Activated CD4-positive, alpha-beta T cell treated with anti-CD3 and anti-CD28 coated beads, Interleukin-2, Interleukin-6, amounts not matched to agents 100 ng/mL and 50 ng/mL, durations not matched to agents 16 hours and 8 hours (primary cell): ENCODE measurements around the gene WNK1.
"Not testable (repeated sequence)": the region's sequence is repeated elsewhere in the genome, so short reads cannot be mapped to it uniquely, and the experiment has no call there.

ENCODE experiments used
- DNase-seq: peaks from one replicate; pipeline ENCODE4 v3.0.0-alpha.2; 2020

Gene WNK1

GRCh38 chr12:779745-780734 lies 27.7 kb downstream of the WNK1 start:
- DNase-seq = peak; percentile 31

GRCh38 chr12:780750-781379 lies 28.5 kb downstream of the WNK1 start:
- no peak for DNase-seq

- no peak for DNase-seq
Observed at GRCh38 chr12:785706-786105, 33.3 kb downstream of the WNK1 start.

GRCh38 chr12:788288-788687 lies 35.9 kb downstream of the WNK1 start:
- DNase-seq = no peak

- DNase-seq = not testable (repeated sequence)
Observed at GRCh38 chr12:788762-789161, 36.4 kb downstream of the WNK1 start.

- peak; percentile 33 for DNase-seq
Observed at GRCh38 chr12:789852-790563, 37.6 kb downstream of the WNK1 start.

- DNase-seq = no peak
Observed at GRCh38 chr12:790608-791007, 38.2 kb downstream of the WNK1 start.

GRCh38 chr12:793037-793436 lies 40.7 kb downstream of the WNK1 start:
- DNase-seq = no peak

- no peak for DNase-seq
Observed at GRCh38 chr12:793711-794110, 41.3 kb downstream of the WNK1 start.

- DNase-seq = peak; percentile 79
Observed at GRCh38 chr12:795305-795704, 42.9 kb downstream of the WNK1 start.

GRCh38 chr12:800401-800800 lies 48.0 kb downstream of the WNK1 start:
- no peak for DNase-seq

GRCh38 chr12:802242-803120 lies 50.1 kb downstream of the WNK1 start:
- no peak for DNase-seq

GRCh38 chr12:805022-805632 lies 52.7 kb downstream of the WNK1 start:
- no peak for DNase-seq

- no peak for DNase-seq
Observed at GRCh38 chr12:806200-806791, 53.9 kb downstream of the WNK1 start.

- DNase-seq = no peak
Observed at GRCh38 chr12:807041-807735, 54.8 kb downstream of the WNK1 start.

GRCh38 chr12:810116-810515 lies 57.7 kb downstream of the WNK1 start:
- DNase-seq = no peak

- peak; percentile 89 for DNase-seq
Observed at GRCh38 chr12:810671-811415, 58.5 kb downstream of the WNK1 start.

- DNase-seq = no peak
Observed at GRCh38 chr12:812950-813349, 60.6 kb downstream of the WNK1 start.

- DNase-seq = not testable (repeated sequence)
Observed at GRCh38 chr12:817456-817855, 65.1 kb downstream of the WNK1 start.

GRCh38 chr12:817941-818600 lies 65.7 kb downstream of the WNK1 start:
- DNase-seq = no peak
